ENCODE results near the gene HOXB2. TPM values are rescaled to one million over a fixed set of nuclear protein-coding genes. Genes with fewer than 3 reads are reported as not detected.

Gene HOXB2
- total RNA-seq, 1 donor from 2014 or later = 5.6 TPM

- Histone ChIP-seq H3K4me3 (no peak overlapping the region), H3K27me3 (ENCODE audit: low read depth) (peaks cover 13% of the 10 kb centered on the region), H3K27ac (no peak overlapping the region), H3K4me1 (peaks cover 2% of the 10 kb centered on the region), H3K36me3 (no peaks in the 10 kb centered on the region), H3K9me3 (no peaks in the 10 kb centered on the region)
- intact Hi-C loops (cut with DNase I) = no loop called here
- DNase-seq (no peak), ATAC-seq (no peak)
- no peak for TF ChIP-seq CTCF (IDR thresholded peaks at IDR 0.05)
Observed at GRCh38 chr17:48498164-48498850, 46.6 kb downstream of the HOXB2 start.

GRCh38 chr17:48497103-48497502, 47.8 kb downstream of the HOXB2 start:
- Histone ChIP-seq H3K4me1 (peaks cover 13% of the 10 kb centered on the region), H3K4me3 (no peak overlapping the region), H3K9me3 (no peaks in the 10 kb centered on the region), H3K27ac (no peak overlapping the region), H3K27me3 (ENCODE audit: low read depth) (peaks cover 12% of the 10 kb centered on the region), H3K36me3 (no peaks in the 10 kb centered on the region)
- TF ChIP-seq CTCF (IDR thresholded peaks at IDR 0.05) = no peak
- intact Hi-C loops (cut with DNase I) = no loop called here
- no peak for ATAC-seq
- DNase-seq = no peak

GRCh38 chr17:48494335-48494734, 50.6 kb downstream of the HOXB2 start:
- no peaks in the 10 kb centered on the region for H3K36me3 ChIP-seq
- peaks cover 12% of the 10 kb centered on the region for H3K27me3 ChIP-seq (ENCODE audit: low read depth)
- TF ChIP-seq CTCF (IDR thresholded peaks at IDR 0.05) = no peak

More at GRCh38 chr17:48494335-48494734, 50.6 kb downstream of the HOXB2 start:
- intact Hi-C loops (cut with DNase I) = no loop called here
- Histone ChIP-seq H3K4me3 (no peak overlapping the region), H3K9me3 (no peaks in the 10 kb centered on the region), H3K27ac (no peak overlapping the region), H3K4me1 (peaks cover 23% of the 10 kb centered on the region)
- DNase-seq (no peak), ATAC-seq (no peak)

Other genes with a start within 250 kb of the HOXB2 start
- gene SKAP1, start 114.9 kb downstream of the HOXB2 start, total RNA-seq = 6.4 TPM
- gene HOXB1, start 14.1 kb downstream of the HOXB2 start, total RNA-seq = not detected
- 5.8 TPM for gene HOXB4, start 33.2 kb upstream of the HOXB2 start, total RNA-seq
- 11.3 TPM for gene HOXB3, start 45.1 kb upstream of the HOXB2 start, total RNA-seq
- gene HOXB5, start 48.7 kb upstream of the HOXB2 start, total RNA-seq = 3.9 TPM
- gene HOXB6, start 59.9 kb upstream of the HOXB2 start, total RNA-seq = 4.4 TPM
- 2.4 TPM for gene HOXB7, start 65.9 kb upstream of the HOXB2 start, total RNA-seq
- 0.21 TPM for gene HOXB8, start 70.2 kb upstream of the HOXB2 start, total RNA-seq
- not detected for gene HOXB9, start 81.2 kb upstream of the HOXB2 start, total RNA-seq
- not detected for gene PRAC1, start 177.4 kb upstream of the HOXB2 start, total RNA-seq
- gene PRAC2, start 178.1 kb upstream of the HOXB2 start, total RNA-seq = not detected
- not detected for gene HOXB13, start 183.6 kb upstream of the HOXB2 start, total RNA-seq

Measured in lower lobe of right lung (tissue), 2 donors.